Motor neuron (in vitro differentiated cells): ENCODE results near the gene TRAM2. TPM values are rescaled to one million over a fixed set of nuclear protein-coding genes. Genes with fewer than 3 reads are reported as not detected.

Source experiments
- ATAC-seq, 8 experiments: fragments of 200-7000 bp; cut with Tn5 transposase; replicated peaks in 6 of 8; 2 replicates each; pipeline ENCODE4 v1.8.0; 2021; ENCODE audit warnings: mild to moderate bottlenecking in 8 of 8, moderate library complexity in 8 of 8
- H3K27ac ChIP-seq, 2 donors: fragments of 250-450 bp; sonication (Bioruptor Pico); 2 replicates each; pipeline ENCODE4 v1.9.0; 2021; ENCODE audit warnings: antibody characterized with exemption in 2 of 2, mild to moderate bottlenecking in 2 of 2, moderate library complexity in 1 of 2
- H3K4me1 ChIP-seq, 2 donors: fragments of 250-450 bp; sonication (Bioruptor Pico); replicated peaks in 1 of 2; 2 replicates each; pipeline ENCODE4 v1.6.1; 2021; ENCODE audit warnings: antibody characterized with exemption in 2 of 2, mild to moderate bottlenecking in 2 of 2, moderate library complexity in 1 of 2
- H3K4me3 ChIP-seq, 5 donors: fragments of 250-450 bp; sonication (Bioruptor Pico); 2 replicates each; pipeline ENCODE4 v1.9.0; 2021; ENCODE audit warnings: antibody characterized with exemption in 5 of 5, mild to moderate bottlenecking in 5 of 5, moderate library complexity in 4 of 5
- WGBS, 10 experiments: fragments of 450-650 bp; shearing (Covaris generic); methylation state at CpG; one replicate each; pipeline ENCODE4 v1.0.0; 2022; 5-methylcytosine and 5-hydroxymethylcytosine counted together
- in situ Hi-C, 9 experiments: fragments of 400-800 bp; cut with MboI; loops; one replicate each; pipeline ENCODE4 v1.15.0; 2021; ENCODE audit warnings: low sequenced_read_pairs in 9 of 9, low pct_unique_long_range_greater_than_20kb in 2 of 9; ENCODE audit not compliant: unreplicated experiment in 9 of 9
- total RNA-seq, 8 experiments: library from RNA; unstranded; fragments of 300-600 nt; gene quantifications; 2 replicates each; pipeline versions ENCODE4 v1.2.3 to v1.2.4, GENCODE V29; 2022

TRAM2 gene
- total RNA-seq, 8 experiments from 2014 or later: 1.8 to 38.0 (median 10.7) TPM

DNA sequence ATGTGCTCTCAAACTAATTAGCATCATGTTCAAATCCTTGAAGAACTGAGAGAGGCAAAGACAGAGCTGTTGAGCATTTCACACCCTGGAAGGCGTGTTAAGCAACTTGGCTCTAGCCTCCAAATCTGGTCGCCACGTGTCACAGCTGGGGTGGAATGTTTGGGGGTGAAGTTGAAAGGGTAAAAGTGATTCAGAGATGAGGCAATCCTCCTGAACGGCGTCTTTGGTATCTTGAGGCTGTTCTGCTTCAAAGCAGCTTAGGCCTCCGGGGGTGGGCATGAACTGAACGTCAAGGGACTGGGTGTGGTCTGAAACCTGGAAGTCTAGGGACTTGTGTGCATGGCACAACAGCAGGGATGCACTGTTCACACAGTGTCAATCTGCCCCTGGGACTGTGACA is 62.3 kb downstream of the TRAM2 start:
- in situ Hi-C loops: no loop called here
- ATAC-seq: peak in 3 of 8 experiments; percentile 18 to 26 (median 22)
- Histone ChIP-seq H3K4me1 (peaks cover 4 to 11% of the 10 kb centered on the region in 2 donors), H3K4me3 (no peak overlapping the region), H3K27ac (no peak overlapping the region)
- 6 to 82% (median 80%) methylated on average over 1 to 7 of the region's 7 CpGs; no CpG with 5 or more reads in 4 of the 10 experiments for WGBS, 10 experiments

DNA sequence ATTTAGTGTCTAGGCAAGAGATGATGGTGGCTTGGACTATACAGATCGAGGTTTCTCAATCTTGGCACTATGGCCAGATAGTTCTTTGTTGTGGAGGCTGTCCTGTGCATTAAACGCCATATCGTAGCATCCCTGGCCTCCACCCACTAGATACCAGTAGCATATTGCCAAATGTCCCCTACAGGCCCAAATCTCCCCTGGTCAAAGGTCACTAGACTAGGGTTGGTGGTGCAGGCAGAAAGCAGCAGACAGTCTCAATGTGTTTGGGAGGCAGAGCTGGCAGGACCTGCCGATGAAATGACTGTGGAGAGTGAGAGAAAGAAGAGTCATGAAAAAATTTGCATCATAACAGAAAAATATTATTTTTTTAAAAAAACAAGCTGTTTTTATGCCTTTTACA is 63.0 kb downstream of the TRAM2 start:
- peaks cover 4 to 11% of the 10 kb centered on the region in 2 donors for H3K4me1 ChIP-seq
- ATAC-seq: no peak
- in situ Hi-C loops: no loop called here
- no peak overlapping the region for H3K27ac ChIP-seq
- no peak overlapping the region for H3K4me3 ChIP-seq
- 67 to 100% (median 100%) methylated on average over 1 to 2 of the region's 4 CpGs; no CpG with 5 or more reads in 3 of the 10 experiments for WGBS, 10 experiments

DNA sequence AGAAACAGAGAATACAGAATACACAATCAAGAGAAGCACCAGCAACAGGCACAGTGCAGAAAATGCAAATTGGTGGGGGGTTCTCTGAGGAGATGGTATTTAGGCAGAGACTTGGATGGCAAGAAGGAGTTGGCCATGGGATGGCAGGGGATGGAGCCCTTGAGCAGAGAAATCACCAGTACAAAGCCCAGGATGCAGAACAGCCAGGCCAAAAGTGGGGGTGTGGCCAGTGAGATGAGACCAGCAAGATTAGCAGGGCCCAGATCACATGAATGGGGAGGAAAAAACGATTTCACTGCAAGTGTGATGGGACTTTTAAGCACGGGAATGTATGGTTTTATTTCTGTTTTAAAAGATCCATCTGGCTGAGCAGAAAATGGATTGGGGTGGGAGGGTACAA is 63.4 kb downstream of the TRAM2 start:
- 36 to 100% (median 75%) methylated on average over 1 to 2 of the region's 2 CpGs; no CpG with 5 or more reads in 4 of the 10 experiments for WGBS, 10 experiments
- Histone ChIP-seq H3K27ac (no peak overlapping the region), H3K4me3 (no peak overlapping the region), H3K4me1 (peaks cover 4 to 11% of the 10 kb centered on the region in 2 donors)
- ATAC-seq: no peak
- in situ Hi-C loops: no loop called here

DNA sequence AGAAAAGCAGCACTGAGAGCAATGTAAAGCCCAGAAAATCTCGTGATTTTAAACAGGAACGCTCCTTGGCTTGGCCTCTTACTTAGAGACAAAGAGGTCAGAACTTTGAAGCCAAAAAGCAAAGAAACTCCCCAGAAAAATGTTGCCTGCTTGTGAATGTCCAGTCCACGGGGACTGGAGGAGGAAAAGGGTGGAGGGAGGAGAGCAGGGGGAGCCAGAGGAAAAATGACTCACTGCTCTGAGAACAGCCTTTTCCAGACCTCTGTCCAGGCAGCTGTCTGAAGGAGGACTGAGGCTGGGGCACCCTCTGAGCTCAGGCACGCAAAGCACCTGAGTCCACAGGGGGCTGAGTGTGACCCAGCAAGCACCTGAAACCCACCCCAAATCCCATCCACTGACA is 64.7 kb downstream of the TRAM2 start:
- no peak overlapping the region for H3K4me3 ChIP-seq
- ATAC-seq: peak; percentile 53 to 95 (median 80)
- in situ Hi-C loops: no loop called here
- H3K4me1 ChIP-seq: no peaks in the 10 kb centered on the region
- H3K27ac ChIP-seq: no peak overlapping the region
- 0 to 83% (median 46%) methylated on average over 1 to 2 of the region's 4 CpGs; no CpG with 5 or more reads in 4 of the 10 experiments for WGBS, 10 experiments

DNA sequence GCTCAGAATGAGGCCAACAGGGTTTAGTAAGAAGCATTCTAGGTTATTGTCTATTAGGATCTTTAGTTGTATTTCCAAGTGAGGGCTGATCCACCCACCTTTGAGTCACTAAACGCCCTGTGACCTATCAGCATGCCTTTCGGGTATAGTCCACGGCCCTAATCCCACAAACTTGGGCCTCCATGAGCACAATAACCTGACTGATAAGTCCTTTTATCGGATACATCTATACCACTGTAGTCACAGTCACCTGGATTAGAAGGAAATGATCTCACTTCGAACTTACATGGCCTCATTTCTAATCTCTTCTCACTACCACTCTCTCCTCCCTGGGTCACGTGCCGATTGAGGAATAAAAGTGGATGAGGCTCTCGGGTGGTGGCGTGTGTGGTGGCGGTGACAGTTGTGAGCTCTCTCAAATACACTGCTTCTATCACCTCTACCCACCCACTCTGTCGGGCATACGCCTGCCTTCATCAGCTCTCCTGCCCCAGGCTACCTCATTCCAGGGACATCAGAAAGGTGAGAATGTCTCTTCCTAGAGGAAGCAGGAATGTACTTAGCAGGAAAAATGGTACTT is 65.2 kb downstream of the TRAM2 start:
- H3K27ac ChIP-seq: no peak overlapping the region
- in situ Hi-C loops: no loop called here
- H3K4me3 ChIP-seq: no peak overlapping the region
- ATAC-seq: peak in 2 of 8 experiments; percentile 2 to 10
- H3K4me1 ChIP-seq: no peaks in the 10 kb centered on the region
- WGBS, 10 experiments: 37 to 100% (median 81%) methylated on average over 1 to 8 of the region's 12 CpGs; no CpG with 5 or more reads in 1 of the 10 experiments

DNA sequence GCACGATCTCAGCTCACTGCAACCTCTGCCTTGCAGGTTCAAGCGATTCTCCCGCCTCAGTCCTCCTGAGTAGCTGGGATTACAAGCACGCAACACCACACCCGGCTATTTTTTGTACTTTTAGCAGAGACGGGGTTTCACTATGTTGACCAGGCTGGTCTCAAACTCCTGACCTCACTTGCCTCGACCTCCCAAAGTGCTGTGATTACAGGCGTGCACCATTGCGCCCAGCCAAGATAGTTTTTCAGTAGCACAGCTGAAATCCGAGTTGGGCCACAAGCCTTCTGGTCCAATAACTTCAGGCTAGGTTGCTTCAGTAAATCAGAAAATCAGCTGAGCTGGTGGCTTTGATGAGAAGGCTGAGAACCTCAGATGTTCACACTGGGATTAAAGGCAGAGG is 65.7 kb downstream of the TRAM2 start:
- 56 to 100% (median 87%) methylated on average over 2 to 10 of the region's 10 CpGs; no CpG with 5 or more reads in 1 of the 10 experiments for WGBS, 10 experiments
- no peaks in the 10 kb centered on the region for H3K4me1 ChIP-seq
- ATAC-seq: no peak
- no peak overlapping the region for H3K4me3 ChIP-seq
- no peak overlapping the region for H3K27ac ChIP-seq
- in situ Hi-C loops: no loop called here

DNA sequence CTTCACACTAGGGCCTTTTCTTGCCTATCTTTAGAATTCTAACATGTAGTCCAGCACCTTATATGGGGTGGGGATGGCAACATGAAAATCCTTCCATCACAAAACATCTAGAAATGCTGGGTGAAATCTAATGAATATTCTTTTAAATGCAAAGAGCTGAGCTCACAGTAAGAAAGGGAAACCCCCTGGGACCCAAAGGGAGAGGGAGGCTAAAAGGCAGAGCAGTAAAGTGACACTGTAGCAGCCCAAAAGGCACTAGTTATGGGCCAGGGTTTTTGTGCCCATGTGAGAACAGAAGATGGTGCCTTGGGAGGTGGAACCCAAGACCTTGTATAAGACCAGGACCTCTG is 66.7 kb downstream of the TRAM2 start:
- peak in 1 of 8 experiments; percentile 43 for ATAC-seq
- Histone ChIP-seq H3K27ac (no peak overlapping the region), H3K4me1 (no peaks in the 10 kb centered on the region), H3K4me3 (no peak overlapping the region)
- in situ Hi-C loops: no loop called here

DNA sequence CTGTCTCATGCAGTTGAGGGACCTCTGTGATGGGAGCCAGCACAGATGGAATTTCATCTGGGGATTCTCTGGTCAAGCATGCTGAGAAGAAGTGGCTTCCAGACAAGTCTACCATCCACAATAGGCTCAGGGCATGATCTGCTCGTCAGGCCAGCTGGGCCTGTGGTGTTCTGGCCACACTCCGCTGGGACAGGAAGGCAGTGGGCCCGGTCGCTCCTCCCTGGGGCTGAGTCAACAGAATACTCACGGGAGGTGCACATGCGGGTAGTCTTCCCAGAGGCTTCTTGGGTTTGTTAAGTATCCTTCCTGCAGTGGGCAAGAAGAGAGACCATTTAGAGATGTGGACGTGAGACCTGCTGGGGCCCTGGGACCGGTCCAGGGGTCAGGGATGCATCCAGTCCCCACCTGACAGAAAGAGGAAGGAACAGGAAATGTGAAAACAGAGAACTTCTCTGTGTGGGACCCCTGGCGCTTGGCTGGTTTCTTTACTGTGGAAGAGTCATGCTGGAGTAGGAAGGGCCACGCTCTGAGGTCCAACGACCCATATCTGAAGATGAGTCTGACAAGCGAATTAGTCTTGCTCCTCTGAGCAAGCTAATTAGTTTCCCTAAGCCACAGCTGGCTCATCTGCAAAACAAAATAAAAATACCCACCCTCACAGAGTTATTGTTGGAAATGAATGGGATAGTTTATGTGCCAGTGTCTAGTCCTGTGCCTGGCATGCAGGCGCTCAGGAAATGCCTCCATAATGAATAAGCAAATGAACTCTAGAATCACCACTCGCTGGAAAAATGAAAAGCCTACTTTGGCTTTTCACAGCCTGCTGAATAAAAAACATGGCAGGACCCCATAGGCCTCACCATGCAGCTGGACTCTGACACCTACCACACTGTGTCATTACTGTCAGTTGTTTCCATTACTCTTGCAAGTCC is 67.3 kb downstream of the TRAM2 start:
- no peak for ATAC-seq
- in situ Hi-C loops: no loop called here
- Histone ChIP-seq H3K4me1 (no peaks in the 10 kb centered on the region), H3K4me3 (no peak overlapping the region), H3K27ac (no peak overlapping the region)
- 10 to 100% (median 67%) methylated on average over 1 to 7 of the region's 14 CpGs; no CpG with 5 or more reads in 3 of the 10 experiments for WGBS, 10 experiments

DNA sequence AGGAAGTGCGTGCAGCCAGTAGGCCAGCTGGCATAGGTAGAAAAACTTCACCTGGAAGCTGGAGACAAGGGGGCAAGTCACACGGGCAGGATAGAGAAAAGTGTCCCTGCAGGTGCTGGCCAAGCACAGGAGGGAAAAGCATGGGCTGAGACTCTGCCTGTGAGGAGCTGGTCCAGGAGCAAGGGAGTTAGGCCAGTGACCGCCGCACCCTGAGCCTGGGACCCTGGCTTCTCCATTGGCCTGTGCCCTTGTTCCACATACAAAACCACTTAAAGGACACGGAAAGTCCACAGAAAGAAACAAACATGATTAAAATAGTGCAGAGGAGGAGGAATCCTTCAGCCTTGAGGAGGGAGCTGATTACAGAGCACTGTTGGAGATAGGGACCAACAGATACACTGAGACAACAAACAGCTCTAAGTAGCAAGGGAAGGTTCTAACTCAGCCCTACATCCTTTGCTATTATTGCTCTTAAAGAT is 68.6 kb downstream of the TRAM2 start:
- Histone ChIP-seq H3K4me1 (peaks cover 0 to 2% of the 10 kb centered on the region in 2 donors), H3K4me3 (no peak overlapping the region), H3K27ac (no peak overlapping the region)
- 63 to 100% (median 94%) methylated on average over 2 to 5 of the region's 5 CpGs; no CpG with 5 or more reads in 5 of the 10 experiments for WGBS, 10 experiments
- ATAC-seq: no peak
- in situ Hi-C loops: no loop called here

DNA sequence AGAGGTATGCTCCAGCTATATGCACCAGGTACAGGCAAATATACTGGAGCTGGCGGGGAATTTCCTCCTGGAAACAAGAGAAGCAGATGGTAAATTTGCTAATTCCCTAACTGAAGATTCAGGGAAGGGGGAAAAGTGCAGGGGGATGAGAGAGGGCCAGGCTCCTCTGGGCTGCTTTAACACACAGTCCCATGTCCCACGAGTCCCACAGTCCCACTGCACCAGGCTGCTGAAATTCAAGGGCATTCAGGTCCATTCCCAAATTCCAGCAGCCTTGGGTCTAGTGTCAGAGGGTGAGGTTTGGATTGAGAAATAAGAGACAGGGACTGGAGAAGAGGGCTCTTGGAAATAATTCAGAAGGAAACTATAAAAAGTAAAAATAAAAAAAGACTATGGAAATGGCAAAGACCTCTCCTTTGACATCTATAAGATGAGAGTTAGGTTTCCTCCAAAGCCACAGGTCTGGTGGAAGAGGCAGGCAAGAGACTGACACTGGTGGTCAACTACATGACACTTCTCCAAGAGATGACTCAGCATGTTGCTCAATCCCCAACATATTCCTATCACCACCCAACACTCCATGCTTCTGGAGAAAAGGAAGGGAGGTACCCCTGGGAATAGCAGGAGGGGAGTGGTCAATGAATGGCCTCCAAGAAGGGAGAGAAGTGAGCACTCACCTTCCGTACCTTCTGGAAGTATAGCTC is 69.2 kb downstream of the TRAM2 start:
- peaks cover 0 to 2% of the 10 kb centered on the region in 2 donors for H3K4me1 ChIP-seq
- WGBS, 10 experiments: 0 to 100% (median 80%) methylated on average over 1 to 2 of the region's 3 CpGs; no CpG with 5 or more reads in 3 of the 10 experiments
- H3K27ac ChIP-seq: no peak overlapping the region
- no peak for ATAC-seq
- in situ Hi-C loops: no loop called here
- no peak overlapping the region for H3K4me3 ChIP-seq

DNA sequence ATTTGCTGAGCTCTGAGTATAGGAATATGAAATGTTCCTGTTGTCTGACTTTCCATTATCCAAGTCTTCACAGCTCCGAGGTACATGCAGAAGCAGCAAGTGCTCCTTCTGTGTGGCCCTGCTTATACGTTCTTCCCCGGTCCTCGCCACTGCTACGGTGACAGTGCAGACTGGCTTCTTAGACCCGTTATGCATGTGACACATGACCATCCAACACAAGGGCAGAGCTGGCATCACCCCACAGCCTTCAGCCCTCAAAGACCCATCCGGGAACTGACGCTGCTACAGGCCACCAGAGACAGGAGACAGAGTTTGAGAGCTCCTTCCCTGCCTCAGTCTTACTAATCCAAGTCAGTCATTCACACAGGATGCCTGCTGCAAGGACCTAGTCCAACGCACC is 70.4 kb downstream of the TRAM2 start:
- WGBS, 10 experiments: 40 to 100% (median 92%) methylated on average over 1 to 7 of the region's 9 CpGs; no CpG with 5 or more reads in 3 of the 10 experiments
- no peak for ATAC-seq
- in situ Hi-C loops: no loop called here
- H3K4me3 ChIP-seq: no peak overlapping the region
- H3K27ac ChIP-seq: no peak overlapping the region
- H3K4me1 ChIP-seq: peaks cover 0 to 2% of the 10 kb centered on the region in 2 donors

DNA sequence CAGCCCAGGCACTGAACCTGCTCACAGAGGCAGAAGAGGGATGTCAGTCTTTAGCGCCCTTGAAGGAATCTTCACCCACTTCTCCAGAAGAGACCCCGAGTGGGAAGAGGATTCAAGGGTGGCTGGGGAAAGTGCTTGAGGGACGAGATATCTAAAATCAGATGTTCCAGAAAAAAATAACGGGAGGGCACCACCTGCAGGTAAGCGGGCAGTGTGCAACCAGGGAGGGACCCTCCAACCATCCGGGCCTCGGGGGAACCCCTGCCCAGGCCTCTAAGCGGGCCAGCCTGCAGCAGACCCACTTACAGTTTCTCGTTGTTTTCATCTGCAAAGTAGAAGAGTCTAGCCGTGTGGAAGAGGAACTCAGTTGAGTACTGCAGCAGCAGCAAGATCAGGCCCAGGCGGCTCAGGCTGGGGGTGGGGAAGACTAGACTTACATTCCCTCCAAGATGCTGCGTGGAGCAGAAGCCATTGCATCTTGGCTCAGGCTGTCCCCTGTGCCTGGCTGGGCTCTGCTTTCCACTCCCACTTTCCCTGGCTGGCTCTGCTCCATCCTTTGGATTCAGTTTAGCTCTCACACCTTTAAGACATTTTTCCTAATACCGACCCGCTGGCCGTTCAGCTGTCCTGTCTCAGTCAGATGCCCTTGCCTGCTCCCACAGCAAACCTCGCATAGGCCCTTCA is 71.0 kb downstream of the TRAM2 start:
- WGBS, 10 experiments: 72 to 100% (median 100%) methylated on average over 1 to 7 of the region's 16 CpGs; no CpG with 5 or more reads in 2 of the 10 experiments
- H3K27ac ChIP-seq: no peak overlapping the region
- peaks cover 0 to 2% of the 10 kb centered on the region in 2 donors for H3K4me1 ChIP-seq
- no peak overlapping the region for H3K4me3 ChIP-seq
- no peak for ATAC-seq
- in situ Hi-C loops: no loop called here
